ENCODE results near the gene TGFBR3L. TPM values are rescaled to one million over a fixed set of nuclear protein-coding genes. Genes with fewer than 3 reads are reported as not detected.

Gene TGFBR3L
- total and polyA plus RNA-seq, 2 of the 13 experiments (the other 11 are each of a cell fraction or from before 2014, with no cell fraction given), result 0.20 to 1.0 TPM

DNA sequence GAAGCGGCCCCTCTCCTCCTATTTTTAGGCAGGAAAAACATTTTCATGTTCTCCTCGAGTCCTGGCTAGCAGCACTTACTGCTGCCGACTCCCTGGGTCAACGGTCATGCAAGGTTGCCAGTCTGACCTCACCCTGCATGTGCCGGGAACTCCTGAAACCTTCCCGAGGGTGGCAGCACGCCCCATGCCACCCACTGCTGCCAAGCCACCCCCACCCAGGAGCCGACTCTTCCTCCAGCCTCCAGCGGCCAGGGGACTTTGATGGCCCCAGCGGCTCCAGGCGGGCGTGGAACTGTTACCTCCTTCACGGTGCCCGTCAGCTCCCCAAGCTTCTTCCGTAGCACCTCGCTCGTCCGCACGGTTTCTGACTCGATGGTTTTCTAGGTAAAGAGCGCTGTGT is 20.1 kb downstream of the TGFBR3L start:
- in situ Hi-C loops (cut with HindIII; ENCODE audit: extremely low pct_ligation_motif_present, low pct_unique_long_range_greater_than_20kb), result no loop called here
- POLR2A ChIA-PET, result interaction anchor here (1.8 kb wide), 1 partner anchor 9 kb away, joined by 12 read pairs; the partner anchor contains the start of gene TIMM44
- TF ChIP-seq EP300 (IDR thresholded peaks at IDR 0.05; ENCODE audit: low read depth in 2 of 2, low read length in 2 of 2) (no peak), EP300 (CRISPR knock-in tag; IDR thresholded peaks at IDR 0.05; ENCODE audit: borderline replicate concordance) (no peak), ZNF747 (CRISPR knock-in tag; IDR thresholded peaks at IDR 0.05; ENCODE audit: borderline replicate concordance) (no peak), ZNF564 (CRISPR knock-in tag; IDR thresholded peaks at IDR 0.05) (no peak), TOPORS (CRISPR knock-in tag; IDR thresholded peaks at IDR 0.05) (no peak), SIX1 (CRISPR knock-in tag; IDR thresholded peaks at IDR 0.05; ENCODE audit: borderline replicate concordance) (no peak), U2AF2 (IDR thresholded peaks at IDR 0.05; ENCODE audit: low read depth, low read length) (no peak), ZFP82 (CRISPR knock-in tag; IDR thresholded peaks at IDR 0.05; ENCODE audit: borderline replicate concordance) (no peak), ZNF136 (CRISPR knock-in tag; IDR thresholded peaks at IDR 0.05; ENCODE audit: low read depth) (no peak), HNRNPLL (IDR thresholded peaks at IDR 0.05; ENCODE audit: low read depth, low read length, poor library complexity, severe bottlenecking) (no peak), PHF20 (CRISPR knock-in tag; IDR thresholded peaks at IDR 0.05) (no peak), GZF1 (CRISPR knock-in tag; IDR thresholded peaks at IDR 0.05) (no peak), TARDBP (CRISPR knock-in tag; IDR thresholded peaks at IDR 0.05) (no peak), ZNF562 (CRISPR knock-in tag; IDR thresholded peaks at IDR 0.05; ENCODE audit: borderline replicate concordance) (no peak), ZNF883 (CRISPR knock-in tag; IDR thresholded peaks at IDR 0.05; ENCODE audit: not compliant biosample characterization) (no peak), ZNF598 (CRISPR knock-in tag; IDR thresholded peaks at IDR 0.05; ENCODE audit: borderline replicate concordance) (no peak)
- TF ChIP-seq, protein P1, sequence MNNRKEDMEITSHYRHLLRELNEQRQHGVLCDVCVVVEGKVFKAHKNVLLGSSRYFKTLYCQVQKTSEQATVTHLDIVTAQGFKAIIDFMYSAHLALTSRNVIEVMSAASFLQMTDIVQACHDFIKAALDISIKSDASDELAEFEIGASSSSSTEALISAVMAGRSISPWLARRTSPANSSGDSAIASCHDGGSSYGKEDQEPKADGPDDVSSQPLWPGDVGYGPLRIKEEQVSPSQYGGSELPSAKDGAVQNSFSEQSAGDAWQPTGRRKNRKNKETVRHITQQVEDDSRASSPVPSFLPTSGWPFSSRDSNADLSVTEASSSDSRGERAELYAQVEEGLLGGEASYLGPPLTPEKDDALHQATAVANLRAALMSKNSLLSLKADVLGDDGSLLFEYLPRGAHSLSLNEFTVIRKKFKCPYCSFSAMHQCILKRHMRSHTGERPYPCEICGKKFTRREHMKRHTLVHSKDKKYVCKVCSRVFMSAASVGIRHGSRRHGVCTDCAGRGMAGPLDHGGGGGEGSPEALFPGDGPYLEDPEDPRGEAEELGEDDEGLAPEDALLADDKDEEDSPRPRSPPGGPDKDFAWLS (CRISPR knock-in tag; IDR thresholded peaks at IDR 0.05; ENCODE audit: borderline replicate concordance), result no peak
- no peak overlapping the region for H3K9ac ChIP-seq (ENCODE audit: insufficient read depth, low read depth, low read length)
- CTCF ChIA-PET (ENCODE audit: low intra/inter-chr PET ratio, low total read pairs), result no interaction called here
- no peak for ATAC-seq
- H3K27ac ChIP-seq (ENCODE audit: extremely low read length, insufficient read depth, low read length), result no peak overlapping the region
- H3K9me3 ChIP-seq (ENCODE audit: low read length), result no peaks in the 10 kb centered on the region
- no peak overlapping the region for H3K4me2 ChIP-seq (ENCODE audit: low read depth, low read length)
- intact Hi-C loops (cut with micrococcal nuclease; ENCODE audit: unreplicated experiment), result no loop called here
- H3K4me1 ChIP-seq (ENCODE audit: insufficient read depth, low read length), result no peaks in the 10 kb centered on the region
- WGBS (ENCODE audit: low lambda C conversion rate), result 96% methylated on average over 21 of the region's 21 CpGs
- H3K27me3 ChIP-seq (ENCODE audit: control insufficient read depth in 1 of 2, insufficient read depth in 2 of 2, low read length in 2 of 2), result no peaks in the 10 kb centered on the region
- no peak for FAIRE-seq
- H3K4me3 ChIP-seq (replicated peaks in 1 of 3; ENCODE audit: insufficient read depth in 1 of 3, low read depth in 2 of 3, low read length in 3 of 3), result no peak overlapping the region
- H3K79me2 ChIP-seq (ENCODE audit: insufficient read depth, low read length), result no peaks in the 10 kb centered on the region
- no peak overlapping the region for H2AFZ ChIP-seq (ENCODE audit: low read length)
- BruUV-seq (replicated peaks), result no TSS peak
- DNase-seq (ENCODE audit: low spot score), result no peak
- H4K20me1 ChIP-seq (ENCODE audit: insufficient read depth, low read length), result 0 out of 2 replicates have a peak, but pooled peaks cover 2% of the 10 kb centered on the region
- H3K36me3 ChIP-seq (replicated peaks in 1 of 2; ENCODE audit: control insufficient read depth in 1 of 2, insufficient read depth in 2 of 2, low read length in 2 of 2), result peaks cover 37 to 80% of the 10 kb centered on the region in 2 experiments; a peak in 4 of 5 replicates

All from HepG2 (cell line).